HG02571 (cell line): ENCODE results near the gene ZNF322.

Experiments used
- ATAC-seq: cut with Tn5 transposase; IDR thresholded peaks from one replicate; pipeline ENCODE4 v1.9.1; 2021; ENCODE audit warnings: mild to moderate bottlenecking, moderate library complexity; ENCODE audit not compliant: unreplicated experiment

The ZNF322 gene

GRCh38 chr6:26613689-26614683, 45.6 kb downstream of the ZNF322 start:
- no peak for ATAC-seq

GRCh38 chr6:26613201-26613600, 46.3 kb downstream of the ZNF322 start:
- no peak for ATAC-seq

- ATAC-seq, result no peak
Measured at GRCh38 chr6:26611599-26611998, 47.9 kb downstream of the ZNF322 start.

- no peak for ATAC-seq
Measured at GRCh38 chr6:26609463-26609862, 50.1 kb downstream of the ZNF322 start.

GRCh38 chr6:26607434-26608230, 51.9 kb downstream of the ZNF322 start:
- peak; percentile 58 for ATAC-seq

GRCh38 chr6:26604797-26605196, 54.7 kb downstream of the ZNF322 start:
- no peak for ATAC-seq

- no peak for ATAC-seq
Measured at GRCh38 chr6:26604026-26604425, 55.5 kb downstream of the ZNF322 start.

GRCh38 chr6:26602262-26602661, 57.3 kb downstream of the ZNF322 start:
- ATAC-seq, result no peak

GRCh38 chr6:26600759-26601158, 58.8 kb downstream of the ZNF322 start:
- no peak for ATAC-seq

GRCh38 chr6:26599591-26599990, 60.0 kb downstream of the ZNF322 start:
- no peak for ATAC-seq

GRCh38 chr6:26599134-26599533, 60.4 kb downstream of the ZNF322 start:
- no peak for ATAC-seq

GRCh38 chr6:26598267-26598666, 61.3 kb downstream of the ZNF322 start:
- no peak for ATAC-seq

- ATAC-seq, result no peak
Measured at GRCh38 chr6:26597821-26598220, 61.7 kb downstream of the ZNF322 start.

- no peak for ATAC-seq
Measured at GRCh38 chr6:26597389-26597766, 62.2 kb downstream of the ZNF322 start.

- peak; percentile 77 for ATAC-seq
Measured at GRCh38 chr6:26596579-26597388, 62.8 kb downstream of the ZNF322 start, which contains the start of gene ABT1. Gene ABT1, plus strand, starts transcription at chr6:26596953. Its CDS starts 30 bp downstream, at chr6:26596983.

GRCh38 chr6:26595669-26596269, 63.8 kb downstream of the ZNF322 start:
- peak; percentile 42 for ATAC-seq

- no peak for ATAC-seq
Measured at GRCh38 chr6:26594730-26595632, 64.6 kb downstream of the ZNF322 start.

GRCh38 chr6:26594131-26594498, 65.4 kb downstream of the ZNF322 start:
- no peak for ATAC-seq
